GM19372 (cell line): ENCODE results near the gene CPB2.

Source experiments
- ATAC-seq: cut with Tn5 transposase; IDR thresholded peaks from one replicate; pipeline ENCODE4 v1.9.1; 2021; ENCODE audit warnings: mild to moderate bottlenecking, low read depth, moderate library complexity; ENCODE audit not compliant: unreplicated experiment

Gene CPB2

GRCh38 chr13:46127358-46128023 lies 22.7 kb upstream of the CPB2 start:
- ATAC-seq: no peak

- ATAC-seq: peak; percentile 59
Observed at GRCh38 chr13:46126552-46127357, 21.9 kb upstream of the CPB2 start.

- ATAC-seq: no peak
Observed at GRCh38 chr13:46126056-46126455, 21.2 kb upstream of the CPB2 start.

- ATAC-seq: no peak
Observed at GRCh38 chr13:46124967-46125933, 20.4 kb upstream of the CPB2 start.

GRCh38 chr13:46124531-46124966 lies 19.7 kb upstream of the CPB2 start:
- no peak for ATAC-seq

GRCh38 chr13:46122304-46122703 lies 17.5 kb upstream of the CPB2 start:
- ATAC-seq: no peak

- ATAC-seq: no peak
Observed at GRCh38 chr13:46121597-46122163, 16.8 kb upstream of the CPB2 start.

GRCh38 chr13:46121033-46121432 lies 16.2 kb upstream of the CPB2 start:
- no peak for ATAC-seq

- no peak for ATAC-seq
Observed at GRCh38 chr13:46119883-46120614, 15.2 kb upstream of the CPB2 start.

- ATAC-seq: no peak
Observed at GRCh38 chr13:46116653-46117502, 12.0 kb upstream of the CPB2 start.

- no peak for ATAC-seq
Observed at GRCh38 chr13:46114613-46115012, 9.8 kb upstream of the CPB2 start.

GRCh38 chr13:46113596-46113995 lies 8.8 kb upstream of the CPB2 start:
- no peak for ATAC-seq

GRCh38 chr13:46111151-46111550 lies 6.3 kb upstream of the CPB2 start:
- no peak for ATAC-seq

- no peak for ATAC-seq
Observed at GRCh38 chr13:46109451-46109850, 4.6 kb upstream of the CPB2 start.

- no peak for ATAC-seq
Observed at GRCh38 chr13:46106839-46107371, 2.1 kb upstream of the CPB2 start.

- no peak for ATAC-seq
Observed at GRCh38 chr13:46103037-46103436, 1.8 kb downstream of the CPB2 start.

- no peak for ATAC-seq
Observed at GRCh38 chr13:46102255-46102605, 2.6 kb downstream of the CPB2 start.

- no peak for ATAC-seq
Observed at GRCh38 chr13:46101484-46102254, 3.2 kb downstream of the CPB2 start.
